ENCODE data around the gene KLHL29. TPM values are rescaled to one million over a fixed set of nuclear protein-coding genes. Genes with fewer than 3 reads are reported as not detected.

Gene KLHL29
- polyA plus RNA-seq, 1 donor from 2014 or later: 42.4 TPM

DNA sequence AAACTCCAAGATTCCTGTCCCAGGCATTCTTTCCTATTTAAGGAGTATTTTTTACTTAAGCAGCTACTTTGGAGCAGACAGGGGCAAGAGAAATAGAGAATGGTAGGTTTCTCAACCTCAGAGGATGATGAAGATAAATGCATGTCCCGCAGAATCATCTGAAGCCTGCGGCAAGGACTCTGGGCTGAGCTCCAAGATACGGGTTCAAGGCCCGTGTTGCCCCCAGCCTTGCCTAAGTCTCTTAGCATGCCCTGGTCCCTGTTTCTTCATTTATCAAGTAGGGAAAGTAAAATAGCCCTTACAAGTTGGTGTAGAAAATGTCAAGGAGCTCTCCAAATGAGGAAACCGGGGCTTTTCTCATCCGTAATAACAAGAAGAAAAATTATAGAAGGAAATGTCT is 214.0 kb downstream of the KLHL29 start:
- no peaks in the 10 kb centered on the region for H3K27me3 ChIP-seq (ENCODE audit: insufficient read depth, low read depth, low read length)
- H3K4me2 ChIP-seq (ENCODE audit: low read length): no peak overlapping the region
- no peak overlapping the region for H2AFZ ChIP-seq (ENCODE audit: low read depth, low read length)
- TF ChIP-seq, protein P1, sequence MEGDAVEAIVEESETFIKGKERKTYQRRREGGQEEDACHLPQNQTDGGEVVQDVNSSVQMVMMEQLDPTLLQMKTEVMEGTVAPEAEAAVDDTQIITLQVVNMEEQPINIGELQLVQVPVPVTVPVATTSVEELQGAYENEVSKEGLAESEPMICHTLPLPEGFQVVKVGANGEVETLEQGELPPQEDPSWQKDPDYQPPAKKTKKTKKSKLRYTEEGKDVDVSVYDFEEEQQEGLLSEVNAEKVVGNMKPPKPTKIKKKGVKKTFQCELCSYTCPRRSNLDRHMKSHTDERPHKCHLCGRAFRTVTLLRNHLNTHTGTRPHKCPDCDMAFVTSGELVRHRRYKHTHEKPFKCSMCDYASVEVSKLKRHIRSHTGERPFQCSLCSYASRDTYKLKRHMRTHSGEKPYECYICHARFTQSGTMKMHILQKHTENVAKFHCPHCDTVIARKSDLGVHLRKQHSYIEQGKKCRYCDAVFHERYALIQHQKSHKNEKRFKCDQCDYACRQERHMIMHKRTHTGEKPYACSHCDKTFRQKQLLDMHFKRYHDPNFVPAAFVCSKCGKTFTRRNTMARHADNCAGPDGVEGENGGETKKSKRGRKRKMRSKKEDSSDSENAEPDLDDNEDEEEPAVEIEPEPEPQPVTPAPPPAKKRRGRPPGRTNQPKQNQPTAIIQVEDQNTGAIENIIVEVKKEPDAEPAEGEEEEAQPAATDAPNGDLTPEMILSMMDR (IDR thresholded peaks at IDR 0.05; ENCODE audit: poor library complexity, severe bottlenecking): no peak
- TF ChIP-seq, protein P2, sequence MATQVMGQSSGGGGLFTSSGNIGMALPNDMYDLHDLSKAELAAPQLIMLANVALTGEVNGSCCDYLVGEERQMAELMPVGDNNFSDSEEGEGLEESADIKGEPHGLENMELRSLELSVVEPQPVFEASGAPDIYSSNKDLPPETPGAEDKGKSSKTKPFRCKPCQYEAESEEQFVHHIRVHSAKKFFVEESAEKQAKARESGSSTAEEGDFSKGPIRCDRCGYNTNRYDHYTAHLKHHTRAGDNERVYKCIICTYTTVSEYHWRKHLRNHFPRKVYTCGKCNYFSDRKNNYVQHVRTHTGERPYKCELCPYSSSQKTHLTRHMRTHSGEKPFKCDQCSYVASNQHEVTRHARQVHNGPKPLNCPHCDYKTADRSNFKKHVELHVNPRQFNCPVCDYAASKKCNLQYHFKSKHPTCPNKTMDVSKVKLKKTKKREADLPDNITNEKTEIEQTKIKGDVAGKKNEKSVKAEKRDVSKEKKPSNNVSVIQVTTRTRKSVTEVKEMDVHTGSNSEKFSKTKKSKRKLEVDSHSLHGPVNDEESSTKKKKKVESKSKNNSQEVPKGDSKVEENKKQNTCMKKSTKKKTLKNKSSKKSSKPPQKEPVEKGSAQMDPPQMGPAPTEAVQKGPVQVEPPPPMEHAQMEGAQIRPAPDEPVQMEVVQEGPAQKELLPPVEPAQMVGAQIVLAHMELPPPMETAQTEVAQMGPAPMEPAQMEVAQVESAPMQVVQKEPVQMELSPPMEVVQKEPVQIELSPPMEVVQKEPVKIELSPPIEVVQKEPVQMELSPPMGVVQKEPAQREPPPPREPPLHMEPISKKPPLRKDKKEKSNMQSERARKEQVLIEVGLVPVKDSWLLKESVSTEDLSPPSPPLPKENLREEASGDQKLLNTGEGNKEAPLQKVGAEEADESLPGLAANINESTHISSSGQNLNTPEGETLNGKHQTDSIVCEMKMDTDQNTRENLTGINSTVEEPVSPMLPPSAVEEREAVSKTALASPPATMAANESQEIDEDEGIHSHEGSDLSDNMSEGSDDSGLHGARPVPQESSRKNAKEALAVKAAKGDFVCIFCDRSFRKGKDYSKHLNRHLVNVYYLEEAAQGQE (IDR thresholded peaks at IDR 0.05; ENCODE audit: borderline replicate concordance): no peak
- no peak for TF ChIP-seq POLR2AphosphoS5 (IDR thresholded peaks at IDR 0.05)
- no peak for TF ChIP-seq TAF1 (IDR thresholded peaks at IDR 0.05; ENCODE audit: low read depth)
- H3K36me3 ChIP-seq (ENCODE audit: insufficient read depth, low read length): no peaks in the 10 kb centered on the region
- no peaks in the 10 kb centered on the region for H3K79me2 ChIP-seq (replicated peaks; ENCODE audit: insufficient read depth, low read length)
- H3K9me2 ChIP-seq (ENCODE audit: insufficient read depth, low read length): no peaks in the 10 kb centered on the region
- no peak overlapping the region for H3K27ac ChIP-seq (ENCODE audit: low read length)
- H3K4me3 ChIP-seq (ENCODE audit: low read length): no peak overlapping the region
- H4K20me1 ChIP-seq (ENCODE audit: insufficient read depth): peaks cover 2% of the 10 kb centered on the region
- H3F3A ChIP-seq (ENCODE audit: insufficient read depth, low read length, poor library complexity, severe bottlenecking): no peaks in the 10 kb centered on the region
- H3K9me3 ChIP-seq (ENCODE audit: low read length): no peaks in the 10 kb centered on the region
- H3K9ac ChIP-seq (ENCODE audit: low read length): no peak overlapping the region

DNA sequence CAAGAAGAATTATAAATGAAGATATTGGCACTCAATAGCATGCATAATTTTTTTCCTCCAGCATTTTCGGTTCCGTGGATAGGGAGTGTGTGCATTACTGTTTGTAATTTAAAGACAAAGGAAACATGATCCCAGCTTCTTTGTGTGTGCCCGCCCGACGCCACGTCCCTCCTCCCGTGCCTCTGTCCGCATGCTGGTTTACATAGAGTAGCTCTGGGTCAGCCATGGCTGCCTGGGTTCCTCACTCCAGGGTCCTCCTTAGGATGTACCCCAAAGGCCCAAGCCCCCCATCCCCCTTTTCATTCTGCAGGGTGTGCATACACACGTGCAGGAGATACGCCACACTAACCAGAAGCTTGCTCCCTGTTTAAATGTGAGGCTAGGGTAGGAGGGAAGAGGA is 214.7 kb downstream of the KLHL29 start:
- Histone ChIP-seq H3F3A (ENCODE audit: insufficient read depth, low read length, poor library complexity, severe bottlenecking) (no peaks in the 10 kb centered on the region), H3K36me3 (ENCODE audit: insufficient read depth, low read length) (no peaks in the 10 kb centered on the region), H4K20me1 (ENCODE audit: insufficient read depth) (peaks cover 2% of the 10 kb centered on the region), H3K9ac (ENCODE audit: low read length) (no peak overlapping the region), H2AFZ (ENCODE audit: low read depth, low read length) (no peak overlapping the region), H3K79me2 (replicated peaks; ENCODE audit: insufficient read depth, low read length) (no peaks in the 10 kb centered on the region), H3K4me2 (ENCODE audit: low read length) (no peak overlapping the region), H3K27ac (ENCODE audit: low read length) (no peak overlapping the region), H3K4me3 (ENCODE audit: low read length) (no peak overlapping the region), H3K9me3 (ENCODE audit: low read length) (no peaks in the 10 kb centered on the region), H3K9me2 (ENCODE audit: insufficient read depth, low read length) (no peaks in the 10 kb centered on the region), H3K27me3 (ENCODE audit: insufficient read depth, low read depth, low read length) (no peaks in the 10 kb centered on the region)
- TF ChIP-seq, protein P2 (IDR thresholded peaks at IDR 0.05; ENCODE audit: borderline replicate concordance): no peak
- TF ChIP-seq SMC3 (conservative IDR thresholded peaks at IDR 0.05; ENCODE audit: poor library complexity) (no peak), RAD21 (conservative IDR thresholded peaks at IDR 0.05) (no peak), EP300 (conservative IDR thresholded peaks at IDR 0.05; ENCODE audit: poor library complexity, severe bottlenecking) (no peak), EZH2 (IDR thresholded peaks at IDR 0.05; ENCODE audit: borderline replicate concordance, insufficient read depth, low read length, poor library complexity, severe bottlenecking) (no peak), TAF1 (IDR thresholded peaks at IDR 0.05; ENCODE audit: low read depth) (no peak), POLR2AphosphoS5 (IDR thresholded peaks at IDR 0.05) (no peak)
